A549 (cell line): Measurements from ENCODE around the gene METTL21A.
"Not testable (repeated sequence)": the region's sequence is repeated elsewhere in the genome, so short reads cannot be mapped to it uniquely, and the experiment has no call there.

Experiments
- CTCF ChIP-seq: fragments of >200 bp; sonication (Bioruptor Twin); formaldehyde crosslinking; IDR thresholded peaks from 3 replicates; pipeline ENCODE4 v1.5.1; 2016
- NFE2L2 ChIP-seq: fragments of 150-350 bp; conservative IDR thresholded peaks from 2 replicates; pipeline ENCODE4 v1.6.1; 2014; ENCODE audit warnings: low read length
- POLR2A ChIP-seq: IDR thresholded peaks from 2 replicates; pipeline ENCODE4 v1.6.1; 2012; ENCODE audit warnings: mild to moderate bottlenecking, low read length
- REST ChIP-seq: fragments of 200-600 bp; sonication (generic); IDR thresholded peaks from 2 replicates; pipeline ENCODE4 v1.6.1; 2016; ENCODE audit warnings: antibody characterized with exemption, mild to moderate bottlenecking, moderate library complexity
- SREBF2 ChIP-seq: fragments of 450-650 bp; IDR thresholded peaks from 2 replicates; pipeline ENCODE4 v1.6.1; 2014; ENCODE audit warnings: mild to moderate bottlenecking, moderate library complexity
- TP53 ChIP-seq: fragments of 250-450 bp; sonication (Bioruptor Pico); IDR thresholded peaks from 2 replicates; pipeline ENCODE4 v1.5.0; 2021; ENCODE audit warnings: mild to moderate bottlenecking, moderate library complexity
- USF2 ChIP-seq: fragments of 450-650 bp; IDR thresholded peaks from 2 replicates; pipeline ENCODE4 v1.6.1; 2014; ENCODE audit warnings: antibody characterized with exemption

GRCh38 chr2:207639288-207639687 is 14.1 kb upstream of the METTL21A start:
- not testable (repeated sequence) for TF ChIP-seq CTCF; USF2; POLR2A; NFE2L2; SREBF2; TP53 (CRISPR knock-in tag); REST
